Progenitor cell of endocrine pancreas (in vitro differentiated cells): Measurements from ENCODE around the gene UHRF2. TPM values are rescaled to one million over a fixed set of nuclear protein-coding genes. Genes with fewer than 3 reads are reported as not detected.

ENCODE experiments used
- DNase-seq: peaks from one replicate; pipeline ENCODE4 v3.0.0; 2021; ENCODE audit warnings: low spot score; ENCODE audit not compliant: unreplicated experiment
- H3K27ac Mint-ChIP-seq: 2 replicates; pipeline ENCODE4 v1.8.0; 2021; ENCODE audit warnings: mild to moderate bottlenecking, moderate library complexity, mixed read lengths
- H3K27me3 Mint-ChIP-seq: 2 replicates; pipeline ENCODE4 v1.8.0; 2021; ENCODE audit warnings: mixed read lengths
- H3K36me3 Mint-ChIP-seq: 2 replicates; pipeline ENCODE4 v1.8.0; 2022; ENCODE audit warnings: mixed read lengths; ENCODE audit not compliant: insufficient read depth
- H3K4me1 Mint-ChIP-seq: 2 replicates; pipeline ENCODE4 v1.8.0; 2021; ENCODE audit warnings: low read depth, mixed read lengths
- H3K4me3 Mint-ChIP-seq: 2 replicates; pipeline ENCODE4 v1.8.0; 2021; ENCODE audit warnings: low read depth, mild to moderate bottlenecking, moderate library complexity, mixed read lengths
- H3K9me3 Mint-ChIP-seq: 2 replicates; pipeline ENCODE4 v1.8.0; 2021; ENCODE audit warnings: low read depth, mixed read lengths
- total RNA-seq: library from RNA; stranded (reverse); gene quantifications from 2 replicates; pipeline ENCODE4 v1.2.1, GENCODE V29; 2021
- TF ChIP-seq, protein P1 (sequence below): fragments of 200-600 bp; sonication (generic); IDR thresholded peaks from one replicate; pipeline ENCODE4 v1.5.0; 2021; ENCODE audit warnings: antibody characterized with exemption, mild to moderate bottlenecking; ENCODE audit not compliant: unreplicated experiment

UHRF2 gene
- total RNA-seq, 1 donor from 2014 or later: 89.9 TPM

DNA sequence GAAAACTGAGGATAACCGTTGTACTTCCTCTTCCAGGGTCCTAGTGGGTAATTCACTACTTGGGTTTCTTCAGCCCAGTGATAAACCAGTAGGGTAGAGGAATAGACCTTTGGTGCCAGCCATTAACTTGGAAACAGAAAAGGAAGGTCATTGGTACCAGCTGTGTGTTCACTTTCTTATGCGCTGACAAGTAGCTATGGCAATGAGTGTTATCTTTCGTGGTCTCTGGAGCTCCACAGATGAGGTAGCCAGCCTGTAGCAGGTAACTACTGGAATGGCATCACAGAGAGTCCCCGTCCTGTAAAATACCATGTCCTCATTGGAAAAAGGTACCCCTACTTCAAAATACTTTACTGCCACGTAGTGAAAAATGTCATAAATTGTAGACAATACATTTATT, 2.3 kb downstream of the UHRF2 start:
- Mint-ChIP-seq H3K27ac (no peak overlapping the region), H3K36me3 (peaks cover 12% of the 10 kb centered on the region), H3K9me3 (peaks cover 2% of the 10 kb centered on the region), H3K27me3 (peaks cover 1% of the 10 kb centered on the region), H3K4me1 (peaks cover 22% of the 10 kb centered on the region), H3K4me3 (peak overlapping the region; percentile 87)
- TF ChIP-seq, protein P1, sequence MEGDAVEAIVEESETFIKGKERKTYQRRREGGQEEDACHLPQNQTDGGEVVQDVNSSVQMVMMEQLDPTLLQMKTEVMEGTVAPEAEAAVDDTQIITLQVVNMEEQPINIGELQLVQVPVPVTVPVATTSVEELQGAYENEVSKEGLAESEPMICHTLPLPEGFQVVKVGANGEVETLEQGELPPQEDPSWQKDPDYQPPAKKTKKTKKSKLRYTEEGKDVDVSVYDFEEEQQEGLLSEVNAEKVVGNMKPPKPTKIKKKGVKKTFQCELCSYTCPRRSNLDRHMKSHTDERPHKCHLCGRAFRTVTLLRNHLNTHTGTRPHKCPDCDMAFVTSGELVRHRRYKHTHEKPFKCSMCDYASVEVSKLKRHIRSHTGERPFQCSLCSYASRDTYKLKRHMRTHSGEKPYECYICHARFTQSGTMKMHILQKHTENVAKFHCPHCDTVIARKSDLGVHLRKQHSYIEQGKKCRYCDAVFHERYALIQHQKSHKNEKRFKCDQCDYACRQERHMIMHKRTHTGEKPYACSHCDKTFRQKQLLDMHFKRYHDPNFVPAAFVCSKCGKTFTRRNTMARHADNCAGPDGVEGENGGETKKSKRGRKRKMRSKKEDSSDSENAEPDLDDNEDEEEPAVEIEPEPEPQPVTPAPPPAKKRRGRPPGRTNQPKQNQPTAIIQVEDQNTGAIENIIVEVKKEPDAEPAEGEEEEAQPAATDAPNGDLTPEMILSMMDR: no peak
- DNase-seq: no peak

DNA sequence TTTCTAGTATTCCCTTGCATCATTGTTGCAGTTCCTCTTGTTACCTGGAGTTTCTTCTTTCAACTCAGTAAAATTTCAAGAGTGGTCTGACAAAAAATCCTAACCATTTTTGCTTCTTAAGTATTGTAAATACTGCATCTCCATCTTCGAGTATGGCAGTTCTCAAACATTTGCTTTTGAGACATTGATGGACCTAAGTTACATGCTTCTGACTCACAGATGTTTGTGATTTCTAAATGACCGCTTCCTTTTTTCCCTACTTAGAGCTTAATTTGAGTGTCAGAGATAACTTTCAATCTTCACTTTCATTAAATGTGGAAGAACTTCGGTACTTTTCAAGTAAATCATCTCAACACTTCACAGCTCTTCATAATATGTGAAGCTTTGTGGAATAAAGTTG, 4.2 kb downstream of the UHRF2 start:
- peaks cover 26% of the 10 kb centered on the region for H3K4me1 Mint-ChIP-seq
- H3K4me3 Mint-ChIP-seq: no peak overlapping the region
- H3K27me3 Mint-ChIP-seq: no peaks in the 10 kb centered on the region
- peaks cover 2% of the 10 kb centered on the region for H3K9me3 Mint-ChIP-seq
- no peak overlapping the region for H3K27ac Mint-ChIP-seq
- DNase-seq: no peak
- TF ChIP-seq, protein P1: no peak
- H3K36me3 Mint-ChIP-seq: peaks cover 17% of the 10 kb centered on the region

DNA sequence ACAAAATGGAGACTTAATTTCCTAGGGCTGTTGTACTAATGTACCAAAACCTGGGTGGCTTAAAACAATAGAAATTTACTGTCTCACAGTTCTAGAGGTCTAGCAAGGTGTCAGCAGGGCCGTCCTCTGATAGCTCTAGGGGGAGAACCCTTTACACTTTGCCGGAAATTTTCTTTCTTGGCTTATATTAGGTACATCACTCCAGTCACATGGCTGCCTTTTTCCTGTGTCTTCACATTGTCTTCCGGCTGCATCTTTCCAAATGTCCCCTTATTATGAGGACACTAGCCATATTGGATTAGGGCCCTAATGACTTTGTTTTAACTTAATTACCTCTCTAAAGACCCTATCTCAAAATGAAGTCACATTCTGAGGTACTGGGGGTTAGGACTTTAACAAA, 5.8 kb downstream of the UHRF2 start:
- Mint-ChIP-seq H3K9me3 (peaks cover 2% of the 10 kb centered on the region), H3K27me3 (no peaks in the 10 kb centered on the region), H3K4me3 (no peak overlapping the region), H3K4me1 (peaks cover 26% of the 10 kb centered on the region), H3K27ac (no peak overlapping the region), H3K36me3 (peaks cover 22% of the 10 kb centered on the region)
- DNase-seq: no peak
- TF ChIP-seq, protein P1: no peak

DNA sequence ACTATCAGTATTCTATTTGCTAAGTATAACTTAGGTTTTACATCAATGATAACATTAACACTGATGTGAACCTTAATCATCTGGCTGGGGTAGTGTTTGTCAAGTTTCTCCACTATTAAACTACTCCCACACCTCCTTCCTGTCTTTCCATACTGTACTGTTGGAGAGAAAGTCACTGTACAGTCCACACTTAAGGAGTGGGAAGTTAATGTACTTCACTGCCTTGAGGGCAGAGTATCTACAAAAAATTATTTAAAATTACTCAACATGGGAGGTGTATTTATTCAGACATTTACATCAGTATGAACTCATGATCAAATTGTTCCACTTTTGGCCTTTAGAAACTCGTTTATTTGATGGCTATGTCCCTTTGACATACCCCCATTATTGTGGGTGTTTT, 11.9 kb downstream of the UHRF2 start:
- no peak for DNase-seq
- H3K27me3 Mint-ChIP-seq: no peaks in the 10 kb centered on the region
- peaks cover 21% of the 10 kb centered on the region for H3K36me3 Mint-ChIP-seq
- no peaks in the 10 kb centered on the region for H3K9me3 Mint-ChIP-seq
- H3K4me1 Mint-ChIP-seq: peaks cover 12% of the 10 kb centered on the region
- TF ChIP-seq, protein P1: no peak
- no peak overlapping the region for H3K4me3 Mint-ChIP-seq
- H3K27ac Mint-ChIP-seq: no peak overlapping the region

DNA sequence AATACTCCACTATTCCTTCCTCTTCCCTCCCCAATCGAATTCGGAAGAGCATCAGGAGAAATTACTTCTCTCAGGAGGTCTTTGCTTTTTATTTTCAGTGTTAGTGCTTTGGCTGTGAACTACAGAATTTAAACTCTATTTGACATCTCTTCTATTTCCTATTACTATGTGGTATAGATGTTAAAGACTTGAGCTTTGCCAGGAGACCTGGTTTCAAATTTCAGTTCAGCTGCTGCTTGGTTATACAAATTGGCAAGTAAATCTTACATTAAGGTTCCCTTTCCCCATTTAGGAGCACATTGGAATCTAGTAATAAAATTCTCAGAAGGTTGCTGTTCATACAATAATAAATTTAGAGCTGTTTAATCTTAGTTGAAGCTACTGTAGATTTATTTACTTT, 13.1 kb downstream of the UHRF2 start:
- H3K27ac Mint-ChIP-seq: no peak overlapping the region
- peaks cover 14% of the 10 kb centered on the region for H3K4me1 Mint-ChIP-seq

More for the DNA sequence above, 13.1 kb downstream of the UHRF2 start:
- Mint-ChIP-seq H3K4me3 (no peak overlapping the region), H3K36me3 (peaks cover 21% of the 10 kb centered on the region), H3K27me3 (no peaks in the 10 kb centered on the region), H3K9me3 (no peaks in the 10 kb centered on the region)
- TF ChIP-seq, protein P1: no peak
- DNase-seq: no peak
